HepG2 (cell line): Measurements from ENCODE around the gene GAS2L2. TPM values are rescaled to one million over a fixed set of nuclear protein-coding genes. Genes with fewer than 3 reads are reported as not detected.

Source experiments
- ATAC-seq: fragments of 200-7000 bp; cut with Tn5 transposase; 3 replicates; pipeline ENCODE4 v1.9.1; 2020; ENCODE audit warnings: mild to moderate bottlenecking, moderate library complexity
- BruUV-seq: library from RNA; stranded (reverse); fragments of 400-500 nt; replicated peaks from 2 replicates; lab custom pipeline; 2021; lab: Mats Ljungman, UMichigan
- CTCF ChIA-PET: fragments of 300-600 bp; formaldehyde crosslinking; extraction: SDS; loops from one replicate; lab custom pipeline; 2021; ENCODE audit warnings: low total read pairs, inconsistent platforms, low intra/inter-chr PET ratio; lab: Yijun Ruan, JAX
- POLR2A ChIA-PET: fragments of 350-600 bp; sonication (Branson Sonifier 250); formaldehyde crosslinking; loops from one replicate; lab custom pipeline; 2020; ENCODE audit warnings: antibody characterized with exemption, inconsistent platforms; lab: Yijun Ruan, JAX
- DNase-seq: peaks from one replicate; pipeline ENCODE4 v3.0.0-alpha.2; 2015; ENCODE audit warnings: low spot score
- FAIRE-seq: peaks from 3 replicates; lab custom pipeline; 2011; peaks lifted over from hg19 to GRCh38; lab: Jason Lieb, UNC
- H2AFZ ChIP-seq: one replicate; pipeline ENCODE4 v1.6.1; 2011; ENCODE audit warnings: low read length, inconsistent platforms
- H3K27ac ChIP-seq: fragments of 300-600 bp; 3 replicates; pipeline ENCODE4 v1.8.0; 2011; ENCODE audit warnings: mixed run types, mild to moderate bottlenecking, mixed read lengths, low read length, inconsistent platforms; ENCODE audit not compliant: insufficient read depth; ENCODE audit errors: extremely low read length
- H3K27me3 ChIP-seq, 2 experiments: fragments of 200-600 bp in 1 of 2; 2 replicates in 1 of 2; 3 replicates in 1 of 2; pipeline versions ENCODE4 v1.6.0 to v1.8.0; 2011; ENCODE audit warnings: low read length in 2 of 2, mild to moderate bottlenecking in 2 of 2, moderate library complexity in 2 of 2, inconsistent platforms in 1 of 2; ENCODE audit not compliant: insufficient read depth in 2 of 2, control insufficient read depth in 1 of 2
- H3K36me3 ChIP-seq, 2 experiments: fragments of 200-600 bp in 1 of 2; replicated peaks in 1 of 2; 2 replicates in 1 of 2; 3 replicates in 1 of 2; pipeline versions ENCODE4 v1.5.1 to v1.8.0; 2011; ENCODE audit warnings: low read length in 2 of 2, inconsistent platforms in 1 of 2; ENCODE audit not compliant: insufficient read depth in 2 of 2, control insufficient read depth in 1 of 2
- H3K4me1 ChIP-seq: 2 replicates; pipeline ENCODE4 v1.5.1; 2012; ENCODE audit warnings: low read length, inconsistent platforms; ENCODE audit not compliant: insufficient read depth
- H3K4me2 ChIP-seq: 2 replicates; pipeline ENCODE4 v1.6.0; 2011; ENCODE audit warnings: low read depth, low read length, inconsistent platforms
- H3K4me3 ChIP-seq, 3 experiments: fragments of 200-600 bp in 1 of 3; sonication (generic), shearing (Covaris generic) in 1 of 3; replicated peaks in 1 of 3; 2 replicates each; pipeline ENCODE4 v1.5.1; 2011 to 2016; ENCODE audit warnings: low read length in 3 of 3, inconsistent platforms in 2 of 3, low read depth in 2 of 3, mild to moderate bottlenecking in 2 of 3, control low read depth in 1 of 3, mixed read lengths in 1 of 3; ENCODE audit not compliant: insufficient read depth in 1 of 3
- H3K79me2 ChIP-seq: one replicate; pipeline ENCODE4 v1.6.1; 2011; ENCODE audit warnings: low read length, inconsistent platforms; ENCODE audit not compliant: insufficient read depth
- H3K9ac ChIP-seq: 2 replicates; pipeline ENCODE4 v1.6.0; 2011; ENCODE audit warnings: mild to moderate bottlenecking, low read depth, low read length, inconsistent platforms; ENCODE audit not compliant: insufficient read depth
- H3K9me3 ChIP-seq: 2 replicates; pipeline ENCODE4 v1.5.1; 2012; ENCODE audit warnings: mild to moderate bottlenecking, low read length
- H4K20me1 ChIP-seq: 2 replicates; pipeline ENCODE4 v1.6.0; 2011; ENCODE audit warnings: inconsistent platforms, mild to moderate bottlenecking, low read length, moderate library complexity; ENCODE audit not compliant: insufficient read depth
- AKAP8 ChIP-seq: sonication (generic); formaldehyde crosslinking; IDR thresholded peaks from 2 replicates; pipeline ENCODE4 v1.5.1; 2020; ENCODE audit warnings: mild to moderate bottlenecking, missing genetic modification reagents
- ATAD3A ChIP-seq: sonication (generic); formaldehyde crosslinking; IDR thresholded peaks from 2 replicates; pipeline ENCODE4 v1.4.0; 2020; ENCODE audit warnings: missing genetic modification reagents
- FOXO1 ChIP-seq: sonication (generic); formaldehyde crosslinking; IDR thresholded peaks from 2 replicates; pipeline ENCODE4 v1.4.0; 2020; ENCODE audit warnings: missing genetic modification reagents
- NFAT5 ChIP-seq: sonication (generic); formaldehyde crosslinking; IDR thresholded peaks from 2 replicates; pipeline ENCODE4 v1.4.0; 2020; ENCODE audit warnings: missing genetic modification reagents
- PHF8 ChIP-seq: sonication (generic); formaldehyde crosslinking; IDR thresholded peaks from 2 replicates; pipeline ENCODE4 v1.5.0; 2020; ENCODE audit warnings: missing genetic modification reagents
- SPEN ChIP-seq: sonication (generic); formaldehyde crosslinking; IDR thresholded peaks from 2 replicates; pipeline ENCODE4 v1.5.1; 2020; ENCODE audit warnings: low read depth, mild to moderate bottlenecking, missing genetic modification reagents
- TBP ChIP-seq: sonication (generic); formaldehyde crosslinking; IDR thresholded peaks from 2 replicates; pipeline ENCODE4 v1.5.0; 2020; ENCODE audit warnings: missing genetic modification reagents
- U2AF1 ChIP-seq: fragments of 200-400 bp; formaldehyde crosslinking; optimal IDR thresholded peaks from 2 replicates; pipeline ENCODE3; 2017; ENCODE audit warnings: mild to moderate bottlenecking, low read depth, low read length
- ZBTB26 ChIP-seq: IDR thresholded peaks from 2 replicates; pipeline ENCODE4 v1.6.1; 2016; ENCODE audit warnings: missing compliant biosample characterization, missing genetic modification reagents, borderline replicate concordance
- ZHX2 ChIP-seq, 2 experiments: sonication (generic) in 1 of 2; formaldehyde crosslinking in 1 of 2; IDR thresholded peaks; 2 replicates each; pipeline versions ENCODE4 v1.6.1 to v1.9.0; 2014 to 2022; ENCODE audit warnings: antibody characterized with exemption in 1 of 2, borderline replicate concordance in 1 of 2, inconsistent platforms in 1 of 2, low read depth in 1 of 2, missing genetic modification reagents in 1 of 2
- ZNF333 ChIP-seq: sonication (generic); formaldehyde crosslinking; IDR thresholded peaks from 2 replicates; pipeline ENCODE4 v1.4.0; 2020; ENCODE audit warnings: mild to moderate bottlenecking, missing genetic modification reagents, borderline replicate concordance
- ZNF746 ChIP-seq: sonication (generic); formaldehyde crosslinking; IDR thresholded peaks from 2 replicates; pipeline ENCODE4 v1.8.0; 2022; ENCODE audit warnings: mild to moderate bottlenecking, missing genetic modification reagents
- WGBS: methylation state at CpG from one replicate; pipeline ENCODE4 v1.1.6; 2017; ENCODE audit warnings: low lambda C conversion rate; 5-methylcytosine and 5-hydroxymethylcytosine counted together
- in situ Hi-C: cut with HindIII; loops from 2 replicates; pipeline ENCODE4 v1.10.0; 2017; ENCODE audit warnings: low pct_unique_long_range_greater_than_20kb; ENCODE audit not compliant: extremely low pct_ligation_motif_present
- intact Hi-C: fragments of 100-400 bp; cut with micrococcal nuclease; formaldehyde crosslinking; loops from one replicate; pipeline ENCODE4 v1.10.0; 2022; ENCODE audit not compliant: unreplicated experiment
- polyA plus RNA-seq, 8 experiments: library from polyadenylated mRNA; depleted of rRNA in 3 of 8; stranded (reverse) in 7 of 8; unstranded in 1 of 8; fragments of >200 nt; fragmentation: Illumina TruSeq in 4 of 8; extraction: Trizol in 4 of 8; gene quantifications; 2 replicates each; pipeline versions ENCODE4 v1.2.1 to v1.2.3, GENCODE V29; 2011 to 2016; ENCODE audit warnings: low read depth in 4 of 8, missing spikeins in 1 of 8, mixed read lengths in 1 of 8; ENCODE audit not compliant: insufficient read depth in 1 of 8
- total RNA-seq, 5 experiments: library from RNA; depleted of rRNA; stranded (reverse); fragments of >200 nt; fragmentation: Illumina TruSeq; extraction: Trizol; gene quantifications; 2 replicates each; pipeline ENCODE4 v1.2.3, GENCODE V29; 2016; ENCODE audit warnings: low read depth in 1 of 5

The GAS2L2 gene
- total and polyA plus RNA-seq, 2 of the 13 experiments (the other 11 are each of a cell fraction or from before 2014, with no cell fraction given): not detected

GRCh38 chr17:35797918-35798317 lies 44.9 kb upstream of the GAS2L2 start:
- no peak for ATAC-seq
- 2% methylated on average over 5 of the region's 5 CpGs for WGBS
- Histone ChIP-seq H4K20me1 (no peaks in the 10 kb centered on the region), H3K4me3 (no peak overlapping the region), H3K4me1 (peaks cover 6% of the 10 kb centered on the region; the same call in 1 of the 2 replicates), H3K36me3 (no peaks in the 10 kb centered on the region), H3K27ac (no peak overlapping the region), H3K9ac (no peak overlapping the region), H3K9me3 (no peaks in the 10 kb centered on the region), H3K79me2 (no peaks in the 10 kb centered on the region), H2AFZ (no peak overlapping the region), H3K4me2 (no peak overlapping the region), H3K27me3 (peaks cover 13 to 52% of the 10 kb centered on the region in 2 experiments; a peak in 4 of 5 replicates)
- FAIRE-seq: no peak
- intact Hi-C loops: no loop called here
- CTCF ChIA-PET: no interaction called here
- in situ Hi-C loops: no loop called here
- DNase-seq: no peak
- no peak for TF ChIP-seq U2AF1
- no peak for TF ChIP-seq TBP (CRISPR knock-in tag)
- no peak for TF ChIP-seq AKAP8
- no peak for TF ChIP-seq ZHX2 (IDR thresholded peaks at IDR 0.05; ENCODE audit: low read depth)
- TF ChIP-seq ZHX2 (CRISPR knock-in tag; IDR thresholded peaks at IDR 0.05; ENCODE audit: borderline replicate concordance): no peak
- TF ChIP-seq ATAD3A: no peak
- TF ChIP-seq SPEN: no peak
- no peak for TF ChIP-seq ZNF746
- no peak for TF ChIP-seq ZBTB26 (CRISPR knock-in tag)
- no peak for TF ChIP-seq FOXO1
- TF ChIP-seq ZNF333 (CRISPR knock-in tag): no peak
- TF ChIP-seq PHF8 (CRISPR knock-in tag): no peak
- no peak for TF ChIP-seq NFAT5
- BruUV-seq: no TSS peak
- POLR2A ChIA-PET: no interaction called here
